NOMO-1 treated with DMSO at 0.1 percent for 48 hours (cell line): ENCODE measurements around the gene KIAA1755.
A peak's percentile ranks its signal among the peaks of the same experiment; 100 is the strongest.
"Not testable (repeated sequence)": the region's sequence is repeated elsewhere in the genome, so short reads cannot be mapped to it uniquely, and the experiment has no call there.

Experiments
- DNase-seq: peaks from one replicate; lab custom pipeline; 2025; ENCODE audit not compliant: unreplicated experiment; lab: John Stamatoyannopoulos, UW

KIAA1755 gene

DNA sequence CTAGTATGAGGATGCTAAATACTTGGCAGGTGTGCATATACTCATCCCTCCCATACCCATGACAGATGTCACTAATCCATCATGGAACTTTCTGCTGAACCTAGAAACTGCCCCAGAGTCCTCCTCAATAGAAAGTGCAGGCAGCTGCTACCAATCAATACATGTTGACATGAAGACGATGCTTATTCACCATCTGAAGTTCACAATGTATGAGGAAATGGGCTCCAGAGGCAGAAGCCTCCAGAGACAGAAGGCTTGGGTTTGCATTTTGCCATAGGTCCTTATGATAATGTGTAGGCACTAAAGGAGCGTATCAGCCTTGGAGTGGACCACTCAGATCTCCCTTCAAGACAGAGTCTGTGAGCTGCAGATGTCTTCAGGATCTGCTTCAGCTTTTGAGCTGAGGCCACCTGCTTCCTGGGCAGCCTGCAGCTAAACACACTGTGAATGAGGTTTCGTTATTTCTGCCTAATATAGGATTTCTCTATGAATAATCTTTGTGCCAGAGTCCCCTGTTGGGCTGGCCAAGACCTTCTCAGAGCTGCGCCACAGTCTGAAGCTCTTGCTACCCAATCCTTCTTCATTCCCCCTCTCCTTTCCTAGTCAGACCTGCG lies 7.5 kb upstream of the KIAA1755 start:
- DNase-seq = no peak

DNA sequence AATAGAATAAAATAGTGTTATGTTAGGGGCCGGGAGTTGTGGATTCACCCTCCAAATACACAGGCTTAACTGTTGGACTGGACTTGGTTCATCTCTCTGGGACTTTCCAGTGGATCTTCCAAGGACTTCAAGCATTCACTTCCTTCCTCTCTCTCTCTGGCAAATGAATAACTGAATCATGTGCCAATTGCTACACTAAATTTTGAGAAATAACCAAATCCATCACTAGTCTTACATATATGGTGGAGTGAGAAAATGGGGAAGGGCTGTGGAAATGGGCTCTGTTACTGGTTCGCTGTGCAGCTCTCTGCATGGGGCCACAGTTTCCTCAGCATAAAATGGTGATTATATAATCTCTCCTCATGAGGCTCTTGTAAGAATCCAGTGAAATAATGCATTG lies 6.8 kb upstream of the KIAA1755 start:
- DNase-seq = no peak

DNA sequence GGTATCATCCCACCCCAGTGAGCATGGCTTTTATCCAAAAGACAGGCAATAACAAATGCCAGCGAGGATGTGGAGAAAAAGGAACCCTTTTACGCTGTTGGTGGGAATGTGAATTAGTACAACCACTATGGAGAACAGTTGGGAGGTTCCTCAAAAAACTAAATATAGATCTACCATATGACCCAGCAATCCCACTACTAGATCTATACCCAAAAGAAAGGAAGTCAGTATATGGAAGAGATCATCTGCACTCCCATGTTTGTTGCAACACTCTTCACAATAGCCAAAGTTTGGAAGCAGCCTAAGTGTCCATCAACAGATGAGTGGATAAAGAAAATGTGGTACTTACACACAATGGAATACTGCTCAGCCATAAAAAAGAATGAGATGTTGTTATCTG lies 5.9 kb upstream of the KIAA1755 start:
- no peak for DNase-seq

DNA sequence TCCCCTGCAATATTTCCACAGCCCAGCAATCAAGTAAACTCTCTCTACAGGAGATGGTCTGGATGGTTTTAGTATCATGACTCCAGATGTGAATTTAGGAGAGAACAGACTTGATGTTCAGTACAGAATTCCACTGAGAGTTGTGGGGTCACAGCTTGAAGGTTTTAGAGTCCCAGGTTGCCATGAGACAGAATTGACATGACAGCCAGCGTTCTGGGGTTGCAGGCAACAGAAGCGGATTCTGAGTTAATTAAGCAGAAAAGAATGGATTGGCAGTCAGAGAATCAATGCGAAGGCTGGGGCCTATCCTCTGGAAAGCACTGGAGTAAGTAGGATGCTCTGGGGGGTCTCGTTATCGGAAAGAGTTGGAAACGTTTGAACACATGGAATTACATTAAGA lies 2.4 kb upstream of the KIAA1755 start:
- DNase-seq = no peak

DNA sequence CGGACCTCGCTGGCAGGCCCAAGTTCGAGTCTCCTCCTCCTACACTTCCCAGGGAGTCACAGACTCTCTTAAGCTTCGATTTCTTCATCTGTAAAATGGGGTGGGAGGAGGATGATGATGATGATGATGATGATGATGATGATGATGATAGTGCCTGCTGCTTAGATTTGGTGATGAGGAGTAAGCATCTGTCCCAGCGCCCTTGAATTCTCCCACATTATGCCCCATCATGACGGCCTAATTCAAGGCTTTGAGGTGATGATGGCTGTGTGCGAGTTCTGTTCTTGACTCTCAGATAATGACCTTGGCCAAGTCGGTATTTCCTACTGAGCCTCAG lies 487 bp upstream of the KIAA1755 start:
- no peak for DNase-seq

DNA sequence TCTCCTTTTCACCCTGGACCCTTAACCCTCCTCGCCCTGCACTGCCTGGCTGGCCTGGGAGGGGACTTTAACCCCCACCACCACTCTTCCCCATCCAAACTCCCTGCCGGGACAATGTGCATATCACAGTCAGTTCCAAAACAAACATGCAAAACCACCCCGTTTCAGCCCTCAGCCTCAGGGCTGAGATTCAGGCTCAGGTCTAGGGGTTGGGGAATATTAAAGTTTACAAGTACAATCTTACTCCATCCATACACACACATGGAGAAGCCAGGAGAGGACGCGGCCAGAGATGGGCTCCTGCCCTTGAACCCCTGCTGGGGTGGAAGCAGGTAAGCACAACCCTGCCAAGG lies 534 bp downstream of the KIAA1755 start:
- DNase-seq = no peak

DNA sequence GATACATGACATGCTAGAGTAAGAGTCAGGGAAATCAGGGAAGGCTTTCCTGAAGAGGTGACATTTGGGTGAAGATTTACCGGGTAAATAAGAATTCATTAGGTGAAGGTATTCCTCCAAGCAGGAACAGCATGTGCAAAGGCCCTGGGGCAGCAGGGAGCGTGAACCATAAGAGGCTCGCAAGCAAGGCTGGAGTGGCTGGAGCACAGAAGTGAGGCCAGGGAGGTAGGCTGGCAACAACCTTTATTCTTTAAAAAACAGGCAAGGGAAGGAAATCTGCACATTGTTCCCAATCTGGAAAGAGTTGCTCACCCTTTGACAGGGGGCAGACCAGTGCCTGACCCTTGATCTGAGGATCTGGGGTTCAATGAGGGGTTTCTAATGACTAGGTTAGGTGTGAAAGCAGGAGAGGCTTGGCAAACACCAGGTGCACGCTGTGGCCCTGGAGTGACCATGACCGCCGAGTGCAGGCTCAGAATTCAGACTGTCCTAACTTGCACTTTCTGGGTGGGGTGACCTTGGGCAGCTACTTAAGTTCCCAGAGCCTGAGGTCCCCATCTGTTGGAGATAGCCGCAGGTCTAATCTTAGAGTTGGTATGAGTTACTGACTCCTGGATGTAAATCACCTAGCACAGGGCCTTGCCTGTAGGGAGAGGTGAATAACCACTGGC lies 1.9 kb downstream of the KIAA1755 start:
- DNase-seq = no peak

DNA sequence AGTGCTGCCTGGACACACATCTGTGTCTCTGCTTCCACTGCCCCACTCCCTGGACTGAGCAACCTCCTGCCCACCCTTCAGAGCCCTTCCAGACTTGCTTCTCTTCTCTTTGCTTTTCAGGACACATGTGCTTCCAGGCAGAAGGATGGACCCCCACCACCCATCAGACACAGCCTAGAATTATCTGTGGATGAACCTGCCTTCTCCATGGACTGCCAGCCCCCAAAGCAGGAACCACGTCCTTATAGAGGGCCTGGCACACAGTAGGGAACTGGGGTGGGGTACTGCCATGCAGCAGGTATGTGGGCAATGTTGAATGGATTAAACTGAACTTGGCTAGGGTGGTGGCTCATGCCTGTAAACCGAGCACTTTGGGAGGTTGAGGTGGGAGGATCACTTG lies 3.6 kb downstream of the KIAA1755 start:
- DNase-seq = no peak

DNA sequence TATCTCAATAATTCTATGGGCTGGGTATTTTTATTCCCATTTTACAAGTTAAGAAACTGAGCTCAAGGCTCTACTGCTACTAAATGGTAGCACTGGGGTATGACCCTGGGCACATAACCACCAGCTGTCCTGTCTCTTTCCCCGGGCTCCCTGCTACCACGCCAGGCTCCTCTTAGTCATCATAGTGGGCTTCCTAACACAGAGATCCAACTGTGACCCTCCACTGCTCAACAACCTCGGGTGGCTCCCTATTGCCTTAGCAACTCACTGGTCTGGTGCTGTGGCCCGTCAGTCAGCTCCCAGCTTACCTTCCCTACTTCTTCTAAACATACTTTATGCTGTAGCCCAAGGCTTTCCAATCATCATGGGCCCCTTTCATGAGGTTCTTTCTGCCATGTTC lies 4.5 kb downstream of the KIAA1755 start:
- DNase-seq = no peak

DNA sequence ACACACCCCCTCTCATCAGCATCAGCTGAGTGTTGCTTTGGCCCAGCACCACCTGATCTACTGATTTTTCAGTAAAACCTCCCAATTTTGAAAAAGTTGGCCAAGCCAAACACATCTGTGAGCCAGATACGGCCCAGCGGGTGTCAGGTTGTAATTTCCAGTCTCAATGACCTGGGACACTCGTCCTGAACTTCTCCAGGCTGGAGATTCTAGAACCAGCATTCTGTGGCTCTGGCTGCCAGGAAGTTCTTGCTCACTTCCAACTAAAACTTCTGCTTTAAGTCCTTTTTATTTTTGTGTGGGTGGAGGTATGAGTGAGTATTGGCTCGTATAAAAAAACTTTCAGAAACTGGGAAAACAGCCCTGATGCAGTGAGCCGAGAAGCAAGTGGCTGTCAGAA lies 5.1 kb downstream of the KIAA1755 start:
- no peak for DNase-seq

DNA sequence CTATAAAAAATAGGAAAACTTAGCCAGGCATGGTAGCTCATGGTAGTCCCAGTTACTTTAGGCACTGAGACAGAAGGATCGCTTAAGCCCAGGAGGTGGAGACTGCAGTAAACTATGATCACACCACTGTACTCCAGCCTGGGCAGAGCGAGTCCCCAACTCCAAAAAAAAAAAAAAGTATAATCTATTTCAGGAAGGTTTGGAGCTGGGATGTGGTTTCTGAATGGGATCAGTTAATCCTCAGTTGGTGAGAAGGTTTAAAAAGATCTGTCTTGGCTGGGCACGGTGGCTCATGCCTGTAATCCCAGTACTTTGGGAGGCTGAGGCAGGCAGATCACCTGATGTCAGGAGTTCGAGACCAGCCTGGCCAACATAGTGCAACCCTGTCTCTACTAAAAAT lies 5.9 kb downstream of the KIAA1755 start:
- DNase-seq = not testable (repeated sequence)

DNA sequence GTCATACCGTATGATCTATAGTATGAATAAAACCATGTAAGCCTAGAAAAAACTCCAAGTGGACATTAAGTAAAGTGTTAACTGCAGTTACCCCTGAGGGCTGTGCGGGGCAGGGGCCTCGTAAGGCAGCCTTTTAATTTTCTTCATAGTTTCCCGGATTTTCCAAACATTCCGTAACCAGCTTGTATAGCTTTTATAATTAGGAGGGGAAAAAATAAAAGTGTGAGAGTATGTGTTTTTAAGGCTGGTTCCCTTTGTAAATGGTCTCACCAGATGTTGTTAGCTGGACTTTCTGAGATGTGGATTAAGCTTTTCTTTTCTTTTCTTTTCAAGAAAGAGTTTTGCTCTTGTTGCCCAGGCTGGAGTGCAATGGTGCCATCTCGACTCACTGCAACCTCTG lies 7.0 kb downstream of the KIAA1755 start:
- no peak for DNase-seq

DNA sequence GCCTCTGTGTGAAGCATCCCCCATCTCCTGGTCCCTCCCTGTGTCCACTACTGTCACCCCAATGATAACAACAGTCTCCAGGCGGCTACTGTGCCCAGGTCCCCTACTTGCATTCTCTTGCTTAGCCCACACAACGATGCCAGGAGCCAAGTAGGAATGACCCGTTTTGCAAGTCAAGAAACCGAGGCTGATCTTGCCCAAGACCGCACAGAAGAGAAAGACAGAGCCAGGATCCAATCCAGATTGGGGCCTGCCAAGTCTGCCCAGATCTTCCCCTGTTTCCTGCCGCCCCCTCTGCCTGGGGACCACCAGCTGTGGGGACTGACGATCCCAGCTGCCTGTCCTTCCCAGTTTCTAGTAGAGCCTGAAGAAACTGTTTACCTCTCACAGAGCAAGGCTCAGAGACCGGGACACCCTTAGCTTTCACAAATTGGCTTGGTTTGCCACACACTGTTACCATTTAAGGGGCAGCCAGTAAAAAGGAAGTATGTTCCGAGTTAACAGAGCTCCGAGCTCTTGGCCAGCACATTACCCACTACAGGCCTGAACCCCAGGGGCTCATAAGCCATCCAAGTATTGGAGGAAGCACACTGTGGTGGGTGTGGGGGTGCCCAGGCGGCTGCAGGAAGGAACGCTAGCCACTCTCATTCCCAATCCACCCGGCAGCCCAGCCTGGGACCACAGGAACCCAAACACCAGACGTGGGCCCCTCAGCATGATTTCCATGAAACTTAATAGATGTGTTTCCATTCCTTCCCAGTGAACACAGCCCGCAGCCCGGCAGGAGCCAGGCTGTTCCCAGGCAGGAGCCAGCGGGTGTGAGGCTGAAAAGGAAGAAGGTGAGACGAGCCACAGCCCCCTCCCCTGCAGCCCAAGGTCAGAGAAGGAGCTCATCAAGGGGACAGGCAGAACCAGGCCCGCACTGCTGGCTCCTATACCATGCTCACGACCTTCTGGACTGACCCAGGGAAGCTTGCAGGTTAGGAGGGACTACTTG lies 7.9 kb downstream of the KIAA1755 start:
- peak; percentile 8 for DNase-seq

DNA sequence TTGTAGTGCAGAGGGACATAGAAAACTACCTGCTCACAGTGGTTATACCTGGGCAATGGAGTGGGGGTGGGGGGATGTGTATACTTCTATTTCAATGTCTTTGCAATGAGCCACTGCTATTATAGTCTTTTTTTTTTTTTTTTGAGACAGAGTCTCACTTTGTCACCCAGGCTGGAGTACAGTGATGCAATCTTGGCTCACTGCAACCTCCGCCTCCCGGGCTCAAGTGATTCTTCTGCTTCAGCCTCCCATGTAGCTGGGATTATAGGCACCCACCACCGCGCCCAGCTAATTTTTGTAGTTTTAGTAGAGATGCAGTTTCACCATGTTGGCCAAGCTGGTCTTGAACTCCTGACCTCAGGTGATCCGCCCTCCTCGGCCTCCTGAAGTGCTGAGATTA lies 9.1 kb downstream of the KIAA1755 start:
- DNase-seq = not testable (repeated sequence)

DNA sequence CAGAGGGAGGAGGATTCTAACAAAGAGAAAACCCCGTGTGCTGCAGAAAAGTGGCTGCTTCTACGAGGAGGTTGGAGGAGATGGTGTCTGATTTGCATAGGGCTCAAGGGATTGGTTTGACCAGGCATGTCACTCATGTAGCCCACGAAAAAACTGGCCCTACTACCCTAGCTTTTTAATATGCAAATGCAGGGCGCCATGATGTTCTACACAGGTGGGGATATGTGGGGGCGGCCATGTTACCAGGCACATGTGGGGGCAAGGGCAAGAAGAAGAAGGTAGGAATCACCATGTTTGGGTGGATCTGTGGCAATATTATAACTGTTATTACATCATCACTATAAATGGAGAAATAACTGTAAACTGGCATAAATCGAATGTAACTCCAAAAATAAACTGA lies 9.9 kb downstream of the KIAA1755 start:
- DNase-seq = peak; percentile 70

DNA sequence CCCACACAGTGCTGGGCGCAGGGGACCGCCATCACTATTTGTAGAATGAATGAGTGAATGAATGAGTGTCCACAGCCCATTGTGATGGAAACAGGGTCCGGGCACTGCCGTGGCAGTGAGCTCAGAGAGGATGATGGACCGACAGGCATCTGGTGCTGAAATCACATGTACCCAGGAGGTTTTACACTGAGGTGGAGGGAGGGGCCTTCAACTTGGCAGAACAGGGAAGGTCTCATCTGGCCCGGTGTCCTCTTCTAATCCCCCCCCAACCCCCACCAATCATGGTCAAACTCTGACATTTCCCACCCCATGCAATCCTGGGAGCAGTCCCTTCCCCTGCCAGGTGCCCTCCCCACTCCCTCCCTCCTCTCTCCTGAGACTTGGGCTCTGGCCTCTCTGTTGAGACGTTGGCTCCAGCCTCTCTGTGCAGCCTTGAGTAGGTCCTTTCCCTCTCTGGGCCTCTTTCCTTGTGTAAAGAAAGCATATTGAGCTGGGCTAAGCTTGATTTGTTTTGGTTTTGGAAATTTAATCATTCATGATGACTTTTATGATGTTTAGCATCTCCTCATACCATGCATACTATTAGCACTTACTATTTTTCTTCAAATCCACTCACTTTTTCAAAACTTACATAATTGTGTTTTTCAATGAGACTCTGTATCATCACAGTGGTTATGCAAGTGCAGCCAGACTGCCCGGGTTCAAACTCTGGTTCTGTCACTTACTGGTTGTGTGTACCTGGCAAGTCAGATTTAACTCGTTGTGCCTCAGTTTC lies 10.8 kb downstream of the KIAA1755 start:
- no peak for DNase-seq

DNA sequence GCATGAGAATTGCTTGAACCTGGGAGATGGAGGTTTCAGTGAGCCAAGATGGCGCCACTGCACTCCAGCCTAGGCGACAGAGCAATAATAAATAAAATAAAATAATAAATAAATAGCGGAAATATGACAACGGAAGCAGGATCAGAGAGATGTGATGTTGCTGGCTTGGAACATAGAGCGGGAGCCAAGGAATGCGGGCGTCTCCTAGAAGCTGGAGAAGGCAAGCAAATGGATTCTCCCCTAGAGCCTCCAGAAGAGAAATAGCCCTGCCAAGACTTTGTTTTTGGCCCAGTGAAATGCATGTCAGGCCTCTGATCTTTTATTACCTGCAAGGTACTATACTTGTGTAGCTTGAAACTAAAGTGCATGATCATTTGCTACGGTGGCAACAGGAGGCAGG lies 12.4 kb downstream of the KIAA1755 start:
- no peak for DNase-seq

DNA sequence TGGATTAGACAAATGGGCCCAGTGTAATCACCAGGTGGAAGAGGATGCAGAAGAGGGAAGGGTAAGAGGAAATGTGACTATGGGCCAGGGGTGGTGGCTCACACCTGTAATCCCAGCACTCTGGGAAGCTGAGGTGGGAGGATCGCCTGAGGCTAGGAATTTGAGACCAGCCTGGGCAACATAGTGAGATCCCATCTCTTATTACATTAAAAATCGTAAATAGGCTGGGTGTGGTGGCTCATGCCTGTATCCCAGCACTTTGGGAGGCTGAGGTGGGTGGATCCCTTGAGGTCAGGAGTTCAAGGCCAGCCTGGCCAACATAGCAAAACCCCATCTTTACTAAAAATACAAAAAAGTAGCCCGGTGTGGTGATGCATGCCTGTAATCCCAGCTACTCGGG lies 12.8 kb downstream of the KIAA1755 start:
- not testable (repeated sequence) for DNase-seq

DNA sequence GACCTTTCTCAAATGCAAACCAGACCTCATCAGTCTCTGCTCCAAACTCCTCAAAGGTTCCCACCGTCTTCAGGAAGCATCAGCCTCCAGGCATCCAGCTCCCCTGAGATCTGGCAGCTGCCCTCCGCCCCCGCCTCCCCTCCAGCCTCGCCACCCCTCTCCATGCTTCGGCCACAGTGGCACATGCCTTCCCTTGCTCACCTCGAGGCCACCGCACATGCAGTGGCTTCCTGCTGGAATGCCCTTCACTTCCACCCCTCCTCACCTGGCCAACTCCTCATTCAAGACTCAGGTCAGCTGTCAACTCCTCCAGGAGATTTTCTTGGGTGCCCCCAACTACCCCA lies 13.4 kb downstream of the KIAA1755 start:
- DNase-seq = no peak

DNA sequence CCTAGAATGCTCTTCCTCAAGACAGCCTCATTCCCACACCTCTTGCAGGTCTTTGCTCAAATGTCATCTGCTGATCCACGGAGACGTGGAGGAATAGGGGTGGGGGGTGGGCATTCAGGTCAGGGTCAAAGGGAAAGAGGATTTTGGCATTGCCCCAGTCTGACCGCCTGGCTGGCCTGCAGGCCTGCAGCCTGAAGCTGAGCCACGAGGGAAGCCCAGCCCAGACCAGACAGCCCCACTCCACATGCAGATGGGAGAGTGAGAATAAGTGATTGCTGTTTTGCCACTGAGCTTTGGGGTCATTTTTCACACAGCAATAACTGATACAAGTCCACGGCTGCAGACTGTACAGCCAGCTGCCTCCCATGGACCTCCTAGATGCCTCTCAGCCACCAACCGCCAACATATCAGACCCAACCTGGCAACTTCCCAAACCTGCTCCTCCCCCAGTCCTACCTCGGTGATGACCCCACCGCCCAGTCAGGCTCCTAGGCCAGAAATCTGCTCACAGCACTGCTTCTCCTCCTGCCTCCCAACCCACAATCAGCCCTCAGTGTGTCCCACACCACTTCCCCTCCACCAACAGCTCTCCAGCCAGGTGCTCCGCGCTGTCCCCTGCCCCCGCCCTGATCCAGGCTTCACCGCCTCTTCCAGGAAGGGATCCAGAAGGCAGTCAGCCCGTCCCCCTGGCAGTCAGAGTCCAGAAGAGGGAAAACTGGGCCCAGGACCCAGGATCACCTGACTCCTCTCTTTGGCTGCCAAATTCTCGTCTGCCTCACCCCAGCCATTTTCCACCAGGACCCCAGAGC lies 14.0 kb downstream of the KIAA1755 start:
- no peak for DNase-seq

DNA sequence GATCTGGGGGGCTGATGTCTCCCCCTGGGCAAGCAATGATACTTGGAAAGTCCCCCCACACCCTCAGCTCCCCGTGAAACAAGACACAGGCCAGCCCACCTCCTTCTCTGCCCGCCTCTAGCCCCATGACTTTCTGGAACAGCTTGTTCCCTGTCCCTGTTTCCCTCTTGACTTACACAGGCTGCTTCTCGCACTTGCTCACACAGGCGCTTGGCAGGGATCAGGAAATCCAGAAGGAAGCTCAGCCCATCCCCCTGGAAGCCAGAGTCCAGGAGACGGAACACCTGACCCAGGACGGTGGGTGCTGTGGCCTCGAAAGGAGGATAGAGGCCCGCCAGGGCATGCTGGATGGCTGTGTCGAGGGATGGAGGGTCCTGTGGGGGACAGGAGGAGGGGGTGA lies 14.8 kb downstream of the KIAA1755 start:
- no peak for DNase-seq
